ENCODE results near the gene BSN. TPM values are rescaled to one million over a fixed set of nuclear protein-coding genes. Genes with fewer than 3 reads are reported as not detected.
"Not testable (repeated sequence)": the region's sequence is repeated elsewhere in the genome, so short reads cannot be mapped to it uniquely, and the experiment has no call there.

Gene BSN
- total and polyA plus RNA-seq, 2 donors (not counting 3 experiments of a cell fraction or from before 2014, with no cell fraction given): 0.04 to 0.27 TPM

- CTCF ChIA-PET; intact Hi-C loops (cut with micrococcal nuclease); H3K79me2 ChIP-seq (ENCODE audit: control insufficient read depth, insufficient read depth, low read length); dilution Hi-C loops (cut with MboI; ENCODE audit: extremely low pct_ligation_motif_present, low sequenced_read_pairs); H3K27me3 ChIP-seq (ENCODE audit: control insufficient read depth in 2 of 2, insufficient read depth in 2 of 2, low read length in 2 of 2); H4K20me1 ChIP-seq (replicated peaks; ENCODE audit: control insufficient read depth, extremely low read depth, insufficient read depth, low read length); H3K9ac ChIP-seq (replicated peaks; ENCODE audit: extremely low read depth, insufficient read depth, low read length); H3K9me3 ChIP-seq (replicated peaks; ENCODE audit: control insufficient read depth, insufficient read depth, low read length); H3K27ac ChIP-seq (ENCODE audit: insufficient read depth, low read depth, low read length); H3K9me1 ChIP-seq (replicated peaks; ENCODE audit: control insufficient read depth, extremely low read depth, insufficient read depth, low read length); H3K4me3 ChIP-seq (replicated peaks in 1 of 3; ENCODE audit: insufficient read depth in 1 of 3, low read depth in 1 of 3, low read length in 3 of 3); POLR2A ChIA-PET; H3K4me1 ChIP-seq (ENCODE audit: control insufficient read depth, extremely low read depth, insufficient read depth, low read length); H2AFZ ChIP-seq (ENCODE audit: low read depth, low read length); BruUV-seq (replicated peaks); DNase-seq (ENCODE audit: low read depth, low spot score); H3K4me2 ChIP-seq (ENCODE audit: insufficient read depth, low read length): not testable (repeated sequence)
- peak; percentile 78 for FAIRE-seq
- H3K36me3 ChIP-seq (ENCODE audit: control insufficient read depth in 2 of 2, extremely low read depth in 1 of 2, insufficient read depth in 2 of 2, low read length in 2 of 2): peaks cover 0 to 21% of the 10 kb centered on the region in 2 experiments
Measured at GRCh38 chr3:49695350-49696015, 141.2 kb downstream of the BSN start.

- no peaks in the 10 kb centered on the region for H3K79me2 ChIP-seq (ENCODE audit: control insufficient read depth, insufficient read depth, low read length)
- H3K4me2 ChIP-seq (ENCODE audit: insufficient read depth, low read length): no peak overlapping the region
- peaks cover 0 to 32% of the 10 kb centered on the region in 2 experiments for H3K36me3 ChIP-seq (ENCODE audit: control insufficient read depth in 2 of 2, extremely low read depth in 1 of 2, insufficient read depth in 2 of 2, low read length in 2 of 2)
- H3K9me3 ChIP-seq (replicated peaks; ENCODE audit: control insufficient read depth, insufficient read depth, low read length): no peaks in the 10 kb centered on the region
- ChIA-PET POLR2A (no interaction called here), CTCF (no interaction called here)
- dilution Hi-C loops (cut with MboI; ENCODE audit: extremely low pct_ligation_motif_present, low sequenced_read_pairs): no loop called here
- intact Hi-C loops (cut with micrococcal nuclease): no loop called here
- H4K20me1 ChIP-seq (replicated peaks; ENCODE audit: control insufficient read depth, extremely low read depth, insufficient read depth, low read length): no peaks in the 10 kb centered on the region
- no peak overlapping the region for H2AFZ ChIP-seq (ENCODE audit: low read depth, low read length)
- no peaks in the 10 kb centered on the region for H3K27me3 ChIP-seq (ENCODE audit: control insufficient read depth in 2 of 2, insufficient read depth in 2 of 2, low read length in 2 of 2)
- H3K4me1 ChIP-seq (ENCODE audit: control insufficient read depth, extremely low read depth, insufficient read depth, low read length): peaks cover 5% of the 10 kb centered on the region
- H3K9ac ChIP-seq (replicated peaks; ENCODE audit: extremely low read depth, insufficient read depth, low read length): no peak overlapping the region
- H3K9me1 ChIP-seq (replicated peaks; ENCODE audit: control insufficient read depth, extremely low read depth, insufficient read depth, low read length): no peaks in the 10 kb centered on the region
- BruUV-seq (replicated peaks): no TSS peak
- FAIRE-seq (no peak), DNase-seq (ENCODE audit: low read depth, low spot score) (no peak)
- H3K27ac ChIP-seq (ENCODE audit: insufficient read depth, low read depth, low read length): no peak overlapping the region
- no peak for TF ChIP-seq EZH2 (IDR thresholded peaks at IDR 0.05; ENCODE audit: borderline replicate concordance, low read depth, low read length, severe bottlenecking)
- no peak for TF ChIP-seq MAX (IDR thresholded peaks at IDR 0.05; ENCODE audit: insufficient read depth, insufficient read length)
- no peak for TF ChIP-seq MYC (IDR thresholded peaks at IDR 0.05; ENCODE audit: low read depth, low read length)
- TF ChIP-seq POLR2A (IDR thresholded peaks at IDR 0.05; ENCODE audit: low read depth, low read length): no peak
- no peak for TF ChIP-seq CTCF (IDR thresholded peaks at IDR 0.05; ENCODE audit: extremely low read depth in 1 of 2, insufficient read depth in 1 of 2, low read depth in 1 of 2, low read length in 2 of 2)
- no peak for TF ChIP-seq POLR2AphosphoS5 (IDR thresholded peaks at IDR 0.05; ENCODE audit: insufficient read depth, low read depth, low read length)
- TF ChIP-seq FOS (IDR thresholded peaks at IDR 0.05; ENCODE audit: borderline replicate concordance, insufficient read depth, low read length): no peak
- no peak for TF ChIP-seq JUN (IDR thresholded peaks at IDR 0.05; ENCODE audit: borderline replicate concordance, insufficient read depth, insufficient read length, low read depth)
- no peak for TF ChIP-seq GATA2 (IDR thresholded peaks at IDR 0.05; ENCODE audit: insufficient read depth, insufficient read length, low read depth, low read length)
- H3K4me3 ChIP-seq (replicated peaks in 1 of 3; ENCODE audit: insufficient read depth in 1 of 3, low read depth in 1 of 3, low read length in 3 of 3): no peak overlapping the region
Measured at GRCh38 chr3:49699281-49699979, 145.2 kb downstream of the BSN start.

All from endothelial cell of umbilical vein (primary cell).